ENCODE measurements around the gene SELENOF.

SELENOF gene

GRCh38 chr1:86828024-86828423 is 85.9 kb downstream of the SELENOF start:
- no peaks in the 10 kb centered on the region for H3K9me2 ChIP-seq (ENCODE audit: low read depth, low read length)

GRCh38 chr1:86826856-86827255 is 87.1 kb downstream of the SELENOF start:
- Histone ChIP-seq H4K20me1 (ENCODE audit: insufficient read depth, low read length) (no peaks in the 10 kb centered on the region), H3F3A (ENCODE audit: insufficient read depth, low read length) (no peaks in the 10 kb centered on the region), H3K27ac (ENCODE audit: low read depth, low read length, poor library complexity, severe bottlenecking) (no peak overlapping the region), H2AFZ (ENCODE audit: low read length) (no peak overlapping the region), H3K4me2 (ENCODE audit: low read length) (no peak overlapping the region), H3K4me3 (ENCODE audit: low read depth, low read length, poor library complexity, severe bottlenecking) (no peak overlapping the region), H3K79me2 (ENCODE audit: insufficient read depth, low read length) (no peaks in the 10 kb centered on the region), H3K9me2 (ENCODE audit: low read depth, low read length) (no peaks in the 10 kb centered on the region), H3K9me3 (ENCODE audit: low read length) (no peaks in the 10 kb centered on the region), H3K9ac (ENCODE audit: low read length) (no peak overlapping the region), H3K4me1 (ENCODE audit: insufficient read depth, low read length, severe bottlenecking) (no peaks in the 10 kb centered on the region), H3K27me3 (ENCODE audit: insufficient read depth, low read length) (no peaks in the 10 kb centered on the region), H3K36me3 (ENCODE audit: insufficient read depth, low read length) (no peaks in the 10 kb centered on the region)
- TF ChIP-seq, protein P1, sequence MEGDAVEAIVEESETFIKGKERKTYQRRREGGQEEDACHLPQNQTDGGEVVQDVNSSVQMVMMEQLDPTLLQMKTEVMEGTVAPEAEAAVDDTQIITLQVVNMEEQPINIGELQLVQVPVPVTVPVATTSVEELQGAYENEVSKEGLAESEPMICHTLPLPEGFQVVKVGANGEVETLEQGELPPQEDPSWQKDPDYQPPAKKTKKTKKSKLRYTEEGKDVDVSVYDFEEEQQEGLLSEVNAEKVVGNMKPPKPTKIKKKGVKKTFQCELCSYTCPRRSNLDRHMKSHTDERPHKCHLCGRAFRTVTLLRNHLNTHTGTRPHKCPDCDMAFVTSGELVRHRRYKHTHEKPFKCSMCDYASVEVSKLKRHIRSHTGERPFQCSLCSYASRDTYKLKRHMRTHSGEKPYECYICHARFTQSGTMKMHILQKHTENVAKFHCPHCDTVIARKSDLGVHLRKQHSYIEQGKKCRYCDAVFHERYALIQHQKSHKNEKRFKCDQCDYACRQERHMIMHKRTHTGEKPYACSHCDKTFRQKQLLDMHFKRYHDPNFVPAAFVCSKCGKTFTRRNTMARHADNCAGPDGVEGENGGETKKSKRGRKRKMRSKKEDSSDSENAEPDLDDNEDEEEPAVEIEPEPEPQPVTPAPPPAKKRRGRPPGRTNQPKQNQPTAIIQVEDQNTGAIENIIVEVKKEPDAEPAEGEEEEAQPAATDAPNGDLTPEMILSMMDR (IDR thresholded peaks at IDR 0.05; ENCODE audit: low read length) = no peak
- TF ChIP-seq EZH2 (IDR thresholded peaks at IDR 0.05; ENCODE audit: borderline replicate concordance, low read length) = no peak

More at GRCh38 chr1:86828024-86828423, 85.9 kb downstream of the SELENOF start:
- Histone ChIP-seq H3K9ac (ENCODE audit: low read length) (no peak overlapping the region), H3K36me3 (ENCODE audit: insufficient read depth, low read length) (no peaks in the 10 kb centered on the region), H2AFZ (ENCODE audit: low read length) (no peak overlapping the region), H4K20me1 (ENCODE audit: insufficient read depth, low read length) (no peaks in the 10 kb centered on the region), H3F3A (ENCODE audit: insufficient read depth, low read length) (no peaks in the 10 kb centered on the region), H3K27me3 (ENCODE audit: insufficient read depth, low read length) (no peaks in the 10 kb centered on the region), H3K4me1 (ENCODE audit: insufficient read depth, low read length, severe bottlenecking) (no peaks in the 10 kb centered on the region), H3K79me2 (ENCODE audit: insufficient read depth, low read length) (no peaks in the 10 kb centered on the region), H3K4me2 (ENCODE audit: low read length) (no peak overlapping the region), H3K4me3 (ENCODE audit: low read depth, low read length, poor library complexity, severe bottlenecking) (no peak overlapping the region), H3K27ac (ENCODE audit: low read depth, low read length, poor library complexity, severe bottlenecking) (no peak overlapping the region), H3K9me3 (ENCODE audit: low read length) (no peaks in the 10 kb centered on the region)
- TF ChIP-seq EZH2 (IDR thresholded peaks at IDR 0.05; ENCODE audit: borderline replicate concordance, low read length) = no peak
- TF ChIP-seq, protein P1 (IDR thresholded peaks at IDR 0.05; ENCODE audit: low read length) = no peak

DNA sequence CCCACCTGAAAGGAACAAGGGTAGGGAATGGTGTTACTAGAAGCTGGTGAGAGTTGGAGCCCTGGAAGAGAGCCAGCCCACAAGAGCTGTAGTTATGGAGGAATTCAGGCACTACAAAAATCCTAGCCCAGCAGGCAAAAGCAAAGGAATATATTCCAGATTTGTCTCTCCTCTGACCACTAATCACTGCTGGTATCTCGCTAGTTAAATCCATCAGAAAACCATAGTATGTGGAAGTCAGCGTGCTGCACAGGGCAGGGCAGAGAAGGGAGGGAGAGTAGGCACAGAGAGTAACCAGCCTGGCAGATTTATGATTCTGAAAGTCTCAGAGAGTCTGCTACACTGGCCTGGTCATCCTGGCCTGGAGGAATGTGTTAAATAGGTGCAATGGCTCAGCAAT is 88.6 kb downstream of the SELENOF start:
- Histone ChIP-seq H3K27me3 (ENCODE audit: insufficient read depth, low read length) (no peaks in the 10 kb centered on the region), H3K4me3 (ENCODE audit: low read depth, low read length, poor library complexity, severe bottlenecking) (no peak overlapping the region), H3K9me2 (ENCODE audit: low read depth, low read length) (no peaks in the 10 kb centered on the region), H3F3A (ENCODE audit: insufficient read depth, low read length) (no peaks in the 10 kb centered on the region), H3K4me1 (ENCODE audit: insufficient read depth, low read length, severe bottlenecking) (no peaks in the 10 kb centered on the region), H3K36me3 (ENCODE audit: insufficient read depth, low read length) (no peaks in the 10 kb centered on the region), H3K9me3 (ENCODE audit: low read length) (no peaks in the 10 kb centered on the region), H3K27ac (ENCODE audit: low read depth, low read length, poor library complexity, severe bottlenecking) (no peak overlapping the region), H3K9ac (ENCODE audit: low read length) (no peak overlapping the region), H2AFZ (ENCODE audit: low read length) (no peak overlapping the region), H3K79me2 (ENCODE audit: insufficient read depth, low read length) (no peaks in the 10 kb centered on the region), H3K4me2 (ENCODE audit: low read length) (no peak overlapping the region), H4K20me1 (ENCODE audit: insufficient read depth, low read length) (no peaks in the 10 kb centered on the region)
- TF ChIP-seq, protein P1 (IDR thresholded peaks at IDR 0.05; ENCODE audit: low read length) = no peak
- TF ChIP-seq EZH2 (IDR thresholded peaks at IDR 0.05; ENCODE audit: borderline replicate concordance, low read length) = no peak

Measured in OCI-LY1 (cell line).